Measurements from ENCODE around the gene SDC4.

- TF ChIP-seq, protein P1, sequence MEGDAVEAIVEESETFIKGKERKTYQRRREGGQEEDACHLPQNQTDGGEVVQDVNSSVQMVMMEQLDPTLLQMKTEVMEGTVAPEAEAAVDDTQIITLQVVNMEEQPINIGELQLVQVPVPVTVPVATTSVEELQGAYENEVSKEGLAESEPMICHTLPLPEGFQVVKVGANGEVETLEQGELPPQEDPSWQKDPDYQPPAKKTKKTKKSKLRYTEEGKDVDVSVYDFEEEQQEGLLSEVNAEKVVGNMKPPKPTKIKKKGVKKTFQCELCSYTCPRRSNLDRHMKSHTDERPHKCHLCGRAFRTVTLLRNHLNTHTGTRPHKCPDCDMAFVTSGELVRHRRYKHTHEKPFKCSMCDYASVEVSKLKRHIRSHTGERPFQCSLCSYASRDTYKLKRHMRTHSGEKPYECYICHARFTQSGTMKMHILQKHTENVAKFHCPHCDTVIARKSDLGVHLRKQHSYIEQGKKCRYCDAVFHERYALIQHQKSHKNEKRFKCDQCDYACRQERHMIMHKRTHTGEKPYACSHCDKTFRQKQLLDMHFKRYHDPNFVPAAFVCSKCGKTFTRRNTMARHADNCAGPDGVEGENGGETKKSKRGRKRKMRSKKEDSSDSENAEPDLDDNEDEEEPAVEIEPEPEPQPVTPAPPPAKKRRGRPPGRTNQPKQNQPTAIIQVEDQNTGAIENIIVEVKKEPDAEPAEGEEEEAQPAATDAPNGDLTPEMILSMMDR (conservative IDR thresholded peaks at IDR 0.05; ENCODE audit: low read length) = no peak
- TF ChIP-seq EZH2phosphoT487 (IDR thresholded peaks at IDR 0.05; ENCODE audit: borderline replicate concordance) = no peak
Observed at GRCh38 chr20:45316150-45317080, 31.8 kb downstream of the SDC4 start.

Data from Loucy (cell line).